ENCODE results near the gene OR1E2.
A peak's percentile ranks its signal among the peaks of the same experiment; 100 is the strongest.
"Not testable (repeated sequence)": the region's sequence is repeated elsewhere in the genome, so short reads cannot be mapped to it uniquely, and the experiment has no call there.

Gene OR1E2

GRCh38 chr17:3447625-3448024 is 14.0 kb upstream of the OR1E2 start:
- Histone ChIP-seq H2BK15ac (replicated peaks; ENCODE audit: low read depth) (no peak overlapping the region), H2BK5ac (ENCODE audit: low read length) (no peak overlapping the region), H3K4me1 (ENCODE audit: control insufficient read depth, low read depth, low read length) (no peaks in the 10 kb centered on the region), H3K36me3 (ENCODE audit: control insufficient read depth, insufficient read depth, low read length) (no peaks in the 10 kb centered on the region), H3K4ac (ENCODE audit: low read depth, low read length) (no peak overlapping the region), H4K5ac (ENCODE audit: low read length) (no peak overlapping the region), H3K18ac (ENCODE audit: low read length) (no peak overlapping the region), H2BK120ac (ENCODE audit: low read depth, low read length) (no peak overlapping the region), H3K23ac (ENCODE audit: low read length) (no peak overlapping the region), H4K8ac (ENCODE audit: low read depth, low read length) (no peak overlapping the region), H3K9ac (ENCODE audit: low read length) (no peak overlapping the region), H3K56ac (ENCODE audit: low read length) (no peak overlapping the region), H3K27me3 (ENCODE audit: insufficient read depth, low read length, poor library complexity) (no peaks in the 10 kb centered on the region), H2AK5ac (ENCODE audit: low read length) (no peak overlapping the region), H3K4me2 (ENCODE audit: low read length) (no peak overlapping the region), H3K79me1 (ENCODE audit: low read length) (no peaks in the 10 kb centered on the region), H3K79me2 (ENCODE audit: control insufficient read depth, insufficient read depth, low read length) (no peaks in the 10 kb centered on the region), H3K4me3 (ENCODE audit: low read length) (no peak overlapping the region), H3K27ac (ENCODE audit: low read depth, low read length) (no peak overlapping the region)
- WGBS (ENCODE audit: extremely low coverage, insufficient coverage, low lambda C conversion rate) = no CpG with 5 or more reads among the region's 2 CpGs
- peak; percentile 85 for DNase-seq

- Histone ChIP-seq H2BK15ac (replicated peaks; ENCODE audit: low read depth) (no peak overlapping the region), H3K9ac (ENCODE audit: low read length) (no peak overlapping the region)
These were observed 6.8 kb upstream of the OR1E2 start for GRCh38 chr17:3440451-3440850.

GRCh38 chr17:3438368-3438767 is 4.7 kb upstream of the OR1E2 start:
- no peaks in the 10 kb centered on the region for H3K36me3 ChIP-seq (ENCODE audit: control insufficient read depth, insufficient read depth, low read length)
- no peaks in the 10 kb centered on the region for H3K79me2 ChIP-seq (ENCODE audit: control insufficient read depth, insufficient read depth, low read length)
- no peaks in the 10 kb centered on the region for H3K79me1 ChIP-seq (ENCODE audit: low read length)
- H3K9ac ChIP-seq (ENCODE audit: low read length) = no peak overlapping the region
- H2BK120ac ChIP-seq (ENCODE audit: low read depth, low read length) = no peak overlapping the region
- H3K4me2 ChIP-seq (ENCODE audit: low read length) = no peak overlapping the region
- H3K4me3 ChIP-seq (ENCODE audit: low read length) = no peak overlapping the region
- no peak overlapping the region for H4K5ac ChIP-seq (ENCODE audit: low read length)
- no peak overlapping the region for H3K23ac ChIP-seq (ENCODE audit: low read length)
- no peak for DNase-seq
- H3K27me3 ChIP-seq (ENCODE audit: insufficient read depth, low read length, poor library complexity) = no peaks in the 10 kb centered on the region
- H3K4ac ChIP-seq (ENCODE audit: low read depth, low read length) = no peak overlapping the region
- H3K4me1 ChIP-seq (ENCODE audit: control insufficient read depth, low read depth, low read length) = no peaks in the 10 kb centered on the region
- H3K18ac ChIP-seq (ENCODE audit: low read length) = no peak overlapping the region
- H3K56ac ChIP-seq (ENCODE audit: low read length) = no peak overlapping the region
- no CpG with 5 or more reads among the region's 1 CpG for WGBS (ENCODE audit: extremely low coverage, insufficient coverage, low lambda C conversion rate)
- no peak overlapping the region for H3K27ac ChIP-seq (ENCODE audit: low read depth, low read length)
- H4K8ac ChIP-seq (ENCODE audit: low read depth, low read length) = no peak overlapping the region
- H2BK5ac ChIP-seq (ENCODE audit: low read length) = no peak overlapping the region
- no peak overlapping the region for H2AK5ac ChIP-seq (ENCODE audit: low read length)
- no peak overlapping the region for H2BK15ac ChIP-seq (replicated peaks; ENCODE audit: low read depth)

More at GRCh38 chr17:3440451-3440850, 6.8 kb upstream of the OR1E2 start:
- Histone ChIP-seq H3K56ac (ENCODE audit: low read length) (no peak overlapping the region), H3K79me1 (ENCODE audit: low read length) (no peaks in the 10 kb centered on the region), H2BK5ac (ENCODE audit: low read length) (no peak overlapping the region), H3K27ac (ENCODE audit: low read depth, low read length) (no peak overlapping the region), H3K4ac (ENCODE audit: low read depth, low read length) (no peak overlapping the region), H3K79me2 (ENCODE audit: control insufficient read depth, insufficient read depth, low read length) (no peaks in the 10 kb centered on the region), H3K4me3 (ENCODE audit: low read length) (no peak overlapping the region), H3K36me3 (ENCODE audit: control insufficient read depth, insufficient read depth, low read length) (no peaks in the 10 kb centered on the region), H4K5ac (ENCODE audit: low read length) (no peak overlapping the region), H3K4me2 (ENCODE audit: low read length) (no peak overlapping the region), H4K8ac (ENCODE audit: low read depth, low read length) (no peak overlapping the region), H2BK120ac (ENCODE audit: low read depth, low read length) (no peak overlapping the region), H3K27me3 (ENCODE audit: insufficient read depth, low read length, poor library complexity) (no peaks in the 10 kb centered on the region), H3K18ac (ENCODE audit: low read length) (no peak overlapping the region), H3K23ac (ENCODE audit: low read length) (no peak overlapping the region), H3K4me1 (ENCODE audit: control insufficient read depth, low read depth, low read length) (no peaks in the 10 kb centered on the region), H2AK5ac (ENCODE audit: low read length) (no peak overlapping the region)
- WGBS (ENCODE audit: extremely low coverage, insufficient coverage, low lambda C conversion rate) = no CpG with 5 or more reads among the region's 2 CpGs
- no peak for DNase-seq

- not testable (repeated sequence) for H3K27ac ChIP-seq (ENCODE audit: low read depth, low read length)
- no CpG with 5 or more reads among the region's 7 CpGs for WGBS (ENCODE audit: extremely low coverage, insufficient coverage, low lambda C conversion rate)
These were observed 426 bp downstream of the OR1E2 start for GRCh38 chr17:3433215-3433614.

GRCh38 chr17:3418222-3418621 is 15.4 kb downstream of the OR1E2 start:
- H3K79me2 ChIP-seq (ENCODE audit: control insufficient read depth, insufficient read depth, low read length) = no peaks in the 10 kb centered on the region
- H3K79me1 ChIP-seq (ENCODE audit: low read length) = no peaks in the 10 kb centered on the region
- H2BK5ac ChIP-seq (ENCODE audit: low read length) = no peak overlapping the region
- H3K4me2 ChIP-seq (ENCODE audit: low read length) = no peak overlapping the region
- WGBS (ENCODE audit: extremely low coverage, insufficient coverage, low lambda C conversion rate) = no CpG with 5 or more reads among the region's 2 CpGs
- no peak overlapping the region for H3K27ac ChIP-seq (ENCODE audit: low read depth, low read length)
- H3K27me3 ChIP-seq (ENCODE audit: insufficient read depth, low read length, poor library complexity) = no peaks in the 10 kb centered on the region
- H3K4me3 ChIP-seq (ENCODE audit: low read length) = no peak overlapping the region
- no peak overlapping the region for H3K18ac ChIP-seq (ENCODE audit: low read length)
- H2BK15ac ChIP-seq (replicated peaks; ENCODE audit: low read depth) = no peak overlapping the region
- no peak overlapping the region for H3K4ac ChIP-seq (ENCODE audit: low read depth, low read length)
- DNase-seq = no peak
- H2BK120ac ChIP-seq (ENCODE audit: low read depth, low read length) = no peak overlapping the region
- no peak overlapping the region for H4K8ac ChIP-seq (ENCODE audit: low read depth, low read length)
- no peak overlapping the region for H3K23ac ChIP-seq (ENCODE audit: low read length)
- H4K5ac ChIP-seq (ENCODE audit: low read length) = no peak overlapping the region
- no peaks in the 10 kb centered on the region for H3K4me1 ChIP-seq (ENCODE audit: control insufficient read depth, low read depth, low read length)
- no peak overlapping the region for H3K9ac ChIP-seq (ENCODE audit: low read length)
- no peak overlapping the region for H3K56ac ChIP-seq (ENCODE audit: low read length)
- no peaks in the 10 kb centered on the region for H3K36me3 ChIP-seq (ENCODE audit: control insufficient read depth, insufficient read depth, low read length)
- no peak overlapping the region for H2AK5ac ChIP-seq (ENCODE audit: low read length)

More at GRCh38 chr17:3433215-3433614, 426 bp downstream of the OR1E2 start:
- peak; percentile 29 for DNase-seq
- not testable (repeated sequence) for H3K4me3 ChIP-seq (ENCODE audit: low read length); H3K18ac ChIP-seq (ENCODE audit: low read length); H2BK120ac ChIP-seq (ENCODE audit: low read depth, low read length); H3K79me2 ChIP-seq (ENCODE audit: control insufficient read depth, insufficient read depth, low read length); H2BK5ac ChIP-seq (ENCODE audit: low read length); H4K8ac ChIP-seq (ENCODE audit: low read depth, low read length); H4K5ac ChIP-seq (ENCODE audit: low read length); H3K23ac ChIP-seq (ENCODE audit: low read length); H3K79me1 ChIP-seq (ENCODE audit: low read length); H3K4me1 ChIP-seq (ENCODE audit: control insufficient read depth, low read depth, low read length); H3K27me3 ChIP-seq (ENCODE audit: insufficient read depth, low read length, poor library complexity); H3K9ac ChIP-seq (ENCODE audit: low read length); H3K4ac ChIP-seq (ENCODE audit: low read depth, low read length); H3K36me3 ChIP-seq (ENCODE audit: control insufficient read depth, insufficient read depth, low read length); H3K4me2 ChIP-seq (ENCODE audit: low read length); H2AK5ac ChIP-seq (ENCODE audit: low read length); H2BK15ac ChIP-seq (replicated peaks; ENCODE audit: low read depth); H3K56ac ChIP-seq (ENCODE audit: low read length)

DNA sequence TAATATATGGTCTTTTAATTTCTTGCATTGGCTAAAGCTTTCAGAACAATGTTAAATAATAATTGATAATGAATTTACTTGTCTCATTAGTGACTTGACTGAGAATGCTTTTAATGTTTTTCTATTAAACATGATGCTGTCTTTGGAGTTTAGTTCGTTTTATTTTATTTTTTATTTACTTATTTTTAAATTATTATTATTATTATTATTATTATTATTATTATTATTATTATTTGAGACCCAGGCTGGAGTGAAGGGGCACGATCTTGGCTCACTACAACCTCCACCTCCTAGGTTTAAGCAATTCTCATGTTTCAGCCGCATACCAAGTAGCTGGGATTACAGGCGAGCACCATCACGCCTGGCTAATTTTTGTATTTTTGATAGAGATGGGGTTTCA is 18.0 kb downstream of the OR1E2 start:
- WGBS (ENCODE audit: extremely low coverage, insufficient coverage, low lambda C conversion rate) = no CpG with 5 or more reads among the region's 5 CpGs
- H4K5ac ChIP-seq (ENCODE audit: low read length) = no peak overlapping the region
- H3K79me2 ChIP-seq (ENCODE audit: control insufficient read depth, insufficient read depth, low read length) = no peaks in the 10 kb centered on the region
- no peak overlapping the region for H2AK5ac ChIP-seq (ENCODE audit: low read length)
- H3K4ac ChIP-seq (ENCODE audit: low read depth, low read length) = no peak overlapping the region
- H3K4me3 ChIP-seq (ENCODE audit: low read length) = no peak overlapping the region
- H3K9ac ChIP-seq (ENCODE audit: low read length) = no peak overlapping the region
- H3K4me1 ChIP-seq (ENCODE audit: control insufficient read depth, low read depth, low read length) = no peaks in the 10 kb centered on the region
- no peak overlapping the region for H3K27ac ChIP-seq (ENCODE audit: low read depth, low read length)
- H2BK15ac ChIP-seq (replicated peaks; ENCODE audit: low read depth) = no peak overlapping the region
- H3K56ac ChIP-seq (ENCODE audit: low read length) = no peak overlapping the region
- H2BK120ac ChIP-seq (ENCODE audit: low read depth, low read length) = no peak overlapping the region
- no peak for DNase-seq
- no peak overlapping the region for H3K23ac ChIP-seq (ENCODE audit: low read length)
- no peaks in the 10 kb centered on the region for H3K79me1 ChIP-seq (ENCODE audit: low read length)
- H3K36me3 ChIP-seq (ENCODE audit: control insufficient read depth, insufficient read depth, low read length) = no peaks in the 10 kb centered on the region
- no peak overlapping the region for H2BK5ac ChIP-seq (ENCODE audit: low read length)
- no peaks in the 10 kb centered on the region for H3K27me3 ChIP-seq (ENCODE audit: insufficient read depth, low read length, poor library complexity)
- no peak overlapping the region for H3K18ac ChIP-seq (ENCODE audit: low read length)
- no peak overlapping the region for H3K4me2 ChIP-seq (ENCODE audit: low read length)
- no peak overlapping the region for H4K8ac ChIP-seq (ENCODE audit: low read depth, low read length)

All from mesendoderm (in vitro differentiated cells).